HEK293T (cell line): ENCODE measurements around the gene SAFB2.

Source experiments
- ARNT ChIP-seq: fragments of 450-650 bp; IDR thresholded peaks from 2 replicates; pipeline ENCODE4 v1.6.1; 2017; ENCODE audit warnings: mild to moderate bottlenecking
- BHLHE40 ChIP-seq: fragments of 450-650 bp; IDR thresholded peaks from 2 replicates; pipeline ENCODE4 v1.6.1; 2016; ENCODE audit warnings: mild to moderate bottlenecking, moderate library complexity, borderline replicate concordance
- ELF4 ChIP-seq: fragments of 450-650 bp; IDR thresholded peaks from 2 replicates; pipeline ENCODE4 v1.6.1; 2017; ENCODE audit warnings: antibody characterized with exemption
- FOXK2 ChIP-seq: fragments of 450-650 bp; IDR thresholded peaks from 2 replicates; pipeline ENCODE4 v1.6.1; 2016; ENCODE audit warnings: mild to moderate bottlenecking
- FOXM1 ChIP-seq: fragments of 450-650 bp; IDR thresholded peaks from 2 replicates; pipeline ENCODE4 v1.6.1; 2017; ENCODE audit warnings: mild to moderate bottlenecking, borderline replicate concordance
- LEF1 ChIP-seq: fragments of 450-650 bp; IDR thresholded peaks from 2 replicates; pipeline ENCODE4 v1.6.1; 2017; ENCODE audit warnings: mild to moderate bottlenecking, borderline replicate concordance
- SP1 ChIP-seq: fragments of 450-650 bp; IDR thresholded peaks from 2 replicates; pipeline ENCODE4 v1.6.1; 2017
- SUZ12 ChIP-seq: fragments of 450-650 bp; IDR thresholded peaks from 2 replicates; pipeline ENCODE4 v1.6.1; 2016; ENCODE audit warnings: mild to moderate bottlenecking
- TARDBP ChIP-seq: fragments of 450-650 bp; IDR thresholded peaks from 2 replicates; pipeline ENCODE4 v1.6.1; 2016
- TF ChIP-seq, protein P1 (sequence below): fragments of 450-650 bp; IDR thresholded peaks from 2 replicates; pipeline ENCODE4 v1.6.1; 2016

DNA sequence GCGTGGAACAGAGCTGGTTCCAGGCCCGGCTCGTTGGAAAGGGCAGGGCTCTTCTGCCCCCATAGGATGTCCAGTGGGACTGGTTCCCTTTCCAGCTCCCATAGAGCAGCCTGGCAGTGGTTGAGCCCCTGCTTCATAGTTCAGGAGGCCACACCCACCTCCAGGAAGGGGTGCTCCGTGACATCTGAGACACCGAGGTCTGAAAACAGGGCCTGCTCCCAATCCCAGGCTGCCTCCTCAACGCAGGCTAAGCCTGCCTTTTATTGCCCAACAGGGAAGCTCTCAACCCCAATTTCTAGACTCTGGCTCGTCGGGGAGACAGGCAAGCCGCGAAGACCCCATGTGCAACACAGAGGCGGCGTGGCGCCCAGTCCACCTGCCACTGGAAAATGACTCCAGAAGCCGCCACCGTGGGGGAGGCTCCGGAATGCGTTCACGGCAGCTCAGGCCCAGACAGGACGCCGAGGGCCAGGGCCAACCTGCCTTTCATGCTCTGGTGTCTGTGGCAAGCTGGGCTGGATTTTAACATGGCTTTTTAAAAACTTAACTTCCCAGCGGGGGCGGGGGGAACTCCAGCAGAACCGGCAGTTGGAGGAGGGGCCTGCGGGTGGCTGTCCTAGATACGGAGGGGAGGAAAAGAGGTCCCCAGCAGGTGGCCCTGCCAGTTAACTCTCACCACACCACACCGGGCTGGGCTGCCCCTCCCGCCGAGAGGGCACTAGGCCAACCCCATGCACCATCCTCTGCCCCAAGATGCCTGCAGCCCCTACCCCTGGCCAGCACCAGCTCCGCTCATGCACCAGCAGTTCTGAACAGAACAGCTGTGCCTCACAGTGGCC is 36.9 kb downstream of the SAFB2 start:
- TF ChIP-seq BHLHE40, result no peak
- TF ChIP-seq TARDBP, result no peak
- TF ChIP-seq FOXM1, result no peak
- no peak for TF ChIP-seq LEF1
- TF ChIP-seq, protein P1, sequence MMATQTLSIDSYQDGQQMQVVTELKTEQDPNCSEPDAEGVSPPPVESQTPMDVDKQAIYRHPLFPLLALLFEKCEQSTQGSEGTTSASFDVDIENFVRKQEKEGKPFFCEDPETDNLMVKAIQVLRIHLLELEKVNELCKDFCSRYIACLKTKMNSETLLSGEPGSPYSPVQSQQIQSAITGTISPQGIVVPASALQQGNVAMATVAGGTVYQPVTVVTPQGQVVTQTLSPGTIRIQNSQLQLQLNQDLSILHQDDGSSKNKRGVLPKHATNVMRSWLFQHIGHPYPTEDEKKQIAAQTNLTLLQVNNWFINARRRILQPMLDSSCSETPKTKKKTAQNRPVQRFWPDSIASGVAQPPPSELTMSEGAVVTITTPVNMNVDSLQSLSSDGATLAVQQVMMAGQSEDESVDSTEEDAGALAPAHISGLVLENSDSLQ, result no peak
- TF ChIP-seq FOXK2, result no peak
- no peak for TF ChIP-seq SP1
- TF ChIP-seq ELF4, result no peak
- no peak for TF ChIP-seq SUZ12
- no peak for TF ChIP-seq ARNT
